HS-27A (cell line): ENCODE data around the gene FRAS1.
"Not testable (repeated sequence)": the region's sequence is repeated elsewhere in the genome, so short reads cannot be mapped to it uniquely, and the experiment has no call there.

Experiments
- DNase-seq: peaks from one replicate; pipeline ENCODE4 v3.0.0-alpha.2; 2012; ENCODE audit warnings: low read depth, missing footprints

Gene FRAS1

DNA sequence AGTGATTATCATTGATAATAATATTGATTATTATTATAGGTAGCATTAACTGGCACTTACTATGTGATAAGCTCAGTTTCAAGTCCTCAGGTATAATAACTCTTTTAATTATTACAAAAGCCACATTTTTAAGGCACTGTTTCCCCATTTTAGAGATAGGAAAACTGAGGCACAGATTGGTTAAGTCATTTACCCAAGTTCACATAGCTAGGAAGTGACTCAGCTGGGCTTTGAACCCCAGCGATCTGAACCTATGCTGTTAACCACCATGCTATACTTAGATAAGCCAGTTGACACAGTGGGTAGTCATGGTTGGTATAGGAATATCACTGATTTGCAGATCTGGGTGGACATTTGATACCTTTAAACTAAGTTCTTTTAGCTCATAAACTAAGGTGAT lies 110.4 kb downstream of the FRAS1 start:
- DNase-seq, result no peak

DNA sequence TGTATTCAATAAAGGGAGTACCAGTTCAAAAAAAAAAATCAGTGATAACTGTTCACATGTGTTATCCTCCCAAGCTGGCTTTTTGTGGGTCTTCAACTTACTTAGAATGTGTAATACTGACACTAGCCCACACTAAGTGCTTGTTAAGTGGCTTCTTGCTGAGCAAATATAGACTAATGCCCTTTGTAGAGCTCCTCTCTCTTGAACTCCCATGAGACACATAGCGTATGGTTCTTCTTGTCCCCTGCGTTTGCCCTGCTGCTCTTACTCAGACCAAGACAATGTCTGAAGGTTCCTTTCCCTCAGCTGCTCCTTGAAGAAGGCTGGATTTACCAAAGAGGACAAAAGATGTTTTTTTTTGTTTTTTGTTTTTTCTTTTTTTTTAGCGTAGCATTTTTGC lies 110.9 kb downstream of the FRAS1 start:
- no peak for DNase-seq

DNA sequence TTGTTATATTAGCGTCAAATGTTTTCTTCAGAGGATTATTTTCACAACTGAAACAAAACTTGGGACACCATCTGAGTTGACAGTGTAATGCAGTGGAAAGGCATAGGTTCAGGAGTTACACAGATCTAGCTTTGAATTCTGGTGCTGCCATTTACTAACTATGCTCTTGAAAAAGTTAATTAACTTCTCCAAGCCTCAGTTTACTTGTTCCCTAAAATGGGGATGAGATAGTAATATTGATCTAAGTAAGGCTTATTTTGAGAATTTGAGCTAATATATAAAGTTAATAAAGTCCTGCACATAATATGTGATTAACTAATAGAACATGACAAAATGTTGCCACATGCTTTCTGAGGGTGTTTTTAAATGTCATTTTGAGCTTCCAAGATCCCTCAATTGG lies 112.6 kb downstream of the FRAS1 start:
- no peak for DNase-seq

DNA sequence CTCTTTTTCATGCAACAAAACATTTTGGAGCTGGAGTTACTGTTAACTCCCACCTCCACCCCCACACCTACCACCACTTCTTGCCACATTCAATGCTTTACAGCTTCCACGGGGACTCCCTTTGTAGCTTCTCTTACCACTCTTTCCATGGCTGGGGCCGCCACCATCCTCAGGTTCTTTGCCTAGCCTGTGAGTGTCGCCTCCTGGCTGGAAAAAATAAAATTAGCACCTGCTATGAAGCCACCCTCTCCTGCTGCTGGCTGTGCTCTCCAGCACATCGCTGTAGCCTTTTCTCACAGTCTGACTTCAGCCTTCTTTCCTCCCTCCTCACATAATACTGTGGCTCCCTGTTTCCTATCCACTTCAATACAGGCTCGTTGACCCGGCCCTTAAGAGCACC lies 114.4 kb downstream of the FRAS1 start:
- no peak for DNase-seq

GRCh38 chr4:78174891-78175290 lies 117.8 kb downstream of the FRAS1 start:
- DNase-seq, result no peak

- no peak for DNase-seq
Measured at GRCh38 chr4:78179196-78179595, 122.1 kb downstream of the FRAS1 start.

DNA sequence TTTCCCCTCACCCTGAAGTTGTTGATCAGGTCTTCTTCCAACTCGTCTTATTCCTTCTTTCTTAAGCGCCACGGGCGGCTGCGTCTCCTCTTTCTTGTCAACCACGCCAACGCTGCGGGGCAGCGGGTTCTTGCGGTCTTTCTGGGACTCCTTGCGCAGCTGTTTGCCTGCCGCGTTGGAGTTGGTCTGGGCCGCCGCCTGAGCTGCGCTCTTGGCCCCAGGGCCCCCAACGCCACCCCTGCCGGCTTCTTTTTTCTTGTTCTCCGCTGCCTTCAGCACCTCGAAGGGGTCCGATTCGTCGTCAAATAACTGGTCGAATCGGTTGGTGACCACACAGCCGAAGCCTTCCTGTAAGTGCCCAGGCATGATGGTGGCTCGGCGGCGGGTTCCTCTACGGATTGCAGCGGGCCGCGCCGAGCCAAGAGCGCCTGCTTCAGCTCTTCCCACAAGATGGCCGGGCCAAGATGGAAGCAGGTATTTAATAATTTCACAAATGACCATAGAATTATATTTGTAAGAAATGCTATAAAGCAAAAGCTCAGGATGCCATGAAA lies 124.6 kb downstream of the FRAS1 start:
- DNase-seq, result not testable (repeated sequence)

- DNase-seq, result no peak
Measured at GRCh38 chr4:78184584-78184983, 127.5 kb downstream of the FRAS1 start.

DNA sequence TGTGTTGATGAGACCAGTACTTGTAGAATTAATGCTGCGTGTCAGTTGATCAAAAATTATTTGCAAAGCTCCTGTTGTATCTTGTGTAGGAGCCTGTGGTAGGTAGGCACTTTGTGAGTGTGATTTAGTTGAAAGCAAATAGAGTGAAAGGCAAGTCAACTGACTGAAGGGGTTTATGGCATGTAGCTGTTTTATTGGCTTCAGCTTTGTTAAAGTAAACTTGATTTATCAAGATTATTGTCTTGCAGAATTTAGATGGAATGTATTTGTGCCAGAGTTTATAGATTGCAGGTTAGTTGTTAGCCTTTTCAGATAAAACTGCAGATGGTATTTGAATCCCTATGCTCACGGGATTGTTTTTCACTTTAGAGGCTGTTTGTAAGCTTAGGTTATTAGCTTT lies 128.0 kb downstream of the FRAS1 start:
- no peak for DNase-seq

DNA sequence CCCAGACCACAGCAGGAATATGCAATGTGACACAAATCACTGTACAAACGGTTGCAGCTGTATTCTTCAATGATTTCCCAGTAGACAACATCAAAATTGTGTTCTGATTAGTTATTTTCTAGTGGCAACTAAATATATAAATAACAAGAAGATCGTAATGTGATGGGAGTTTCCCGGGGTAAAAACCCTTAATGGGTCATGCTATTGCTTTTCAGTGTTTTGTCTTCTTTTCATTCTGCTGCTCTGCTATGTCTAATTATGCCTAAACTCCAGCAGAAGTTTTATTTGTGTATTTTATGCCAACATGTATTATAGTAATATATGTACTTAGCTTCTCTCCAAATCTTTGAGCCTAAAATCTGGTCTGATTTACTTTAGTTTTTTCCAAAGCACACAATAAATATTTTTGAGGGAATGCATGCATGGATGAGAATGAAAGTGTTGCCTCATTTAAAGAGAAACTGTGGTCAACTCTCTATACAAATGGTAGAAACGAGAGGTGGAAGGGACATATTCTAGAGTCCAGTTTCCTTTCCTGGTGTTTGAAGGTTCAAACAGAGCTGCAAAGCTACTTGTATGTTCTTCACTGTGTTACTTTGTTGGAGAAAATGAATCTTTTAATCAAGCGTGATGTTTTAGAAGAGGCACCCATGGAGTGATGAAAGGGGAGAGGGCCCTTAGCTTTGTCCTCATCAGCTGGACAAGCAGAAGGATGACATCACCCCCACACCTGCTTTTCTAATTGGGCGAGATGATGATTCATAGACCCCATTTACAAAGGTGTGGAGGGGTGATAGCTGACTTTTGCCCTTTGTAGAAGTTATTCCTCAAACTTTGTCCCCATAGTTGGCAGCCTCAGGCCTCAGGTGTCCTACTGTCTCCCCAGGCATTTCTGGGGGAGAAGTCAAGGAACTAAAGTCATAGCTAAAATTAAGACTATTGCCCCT lies 129.7 kb downstream of the FRAS1 start:
- no peak for DNase-seq

DNA sequence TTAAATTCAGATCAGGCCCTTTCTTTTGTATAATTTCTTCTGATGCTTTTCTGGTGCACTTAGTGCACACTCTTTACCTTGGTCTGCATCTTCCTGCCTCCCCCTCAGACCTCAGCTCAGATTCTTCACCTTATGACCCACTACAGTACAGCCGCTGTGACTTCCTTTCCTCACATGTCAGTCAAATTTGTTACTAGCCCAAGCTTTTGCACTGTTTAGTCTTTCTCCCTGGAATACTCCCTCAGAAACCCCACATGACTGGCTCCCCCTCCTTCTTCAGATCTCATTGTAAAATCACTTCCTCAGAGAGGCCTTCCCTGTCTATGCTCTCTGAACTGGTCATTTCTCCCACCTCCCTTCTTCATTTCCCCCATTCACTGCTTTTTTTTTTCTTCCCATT lies 132.9 kb downstream of the FRAS1 start:
- DNase-seq, result no peak

GRCh38 chr4:78190595-78190994 lies 133.5 kb downstream of the FRAS1 start:
- DNase-seq, result no peak

- no peak for DNase-seq
Measured at GRCh38 chr4:78197947-78198346, 140.8 kb downstream of the FRAS1 start.

DNA sequence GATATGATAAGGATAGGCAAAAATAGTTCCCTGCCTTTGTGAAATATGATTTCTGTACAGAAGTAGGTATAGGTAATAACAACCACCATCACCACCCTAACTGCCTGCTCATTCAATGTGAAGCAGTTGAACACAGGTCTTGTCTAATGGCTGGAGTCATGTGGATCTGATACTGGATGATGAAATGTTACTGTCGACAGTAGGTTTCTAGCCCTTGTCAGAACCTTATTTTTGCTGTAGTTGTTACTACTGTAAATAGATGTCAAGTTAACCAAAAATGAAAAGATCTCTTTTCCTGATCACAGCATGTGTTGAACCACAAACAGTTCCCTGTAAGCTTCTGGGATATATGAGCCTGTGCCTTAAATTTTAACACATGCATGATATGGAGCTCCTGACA lies 142.9 kb downstream of the FRAS1 start:
- no peak for DNase-seq

- DNase-seq, result no peak
Measured at GRCh38 chr4:78200949-78201348, 143.8 kb downstream of the FRAS1 start.

- DNase-seq, result no peak
Measured at GRCh38 chr4:78204176-78204575, 147.1 kb downstream of the FRAS1 start.

GRCh38 chr4:78205591-78205990 lies 148.5 kb downstream of the FRAS1 start:
- DNase-seq, result no peak

- no peak for DNase-seq
Measured at GRCh38 chr4:78207541-78207940, 150.4 kb downstream of the FRAS1 start.

GRCh38 chr4:78207951-78208350 lies 150.8 kb downstream of the FRAS1 start:
- no peak for DNase-seq

- DNase-seq, result not testable (repeated sequence)
Measured at GRCh38 chr4:78208896-78209295, 151.8 kb downstream of the FRAS1 start.

- no peak for DNase-seq
Measured at GRCh38 chr4:78210694-78211410, 153.7 kb downstream of the FRAS1 start.

DNA sequence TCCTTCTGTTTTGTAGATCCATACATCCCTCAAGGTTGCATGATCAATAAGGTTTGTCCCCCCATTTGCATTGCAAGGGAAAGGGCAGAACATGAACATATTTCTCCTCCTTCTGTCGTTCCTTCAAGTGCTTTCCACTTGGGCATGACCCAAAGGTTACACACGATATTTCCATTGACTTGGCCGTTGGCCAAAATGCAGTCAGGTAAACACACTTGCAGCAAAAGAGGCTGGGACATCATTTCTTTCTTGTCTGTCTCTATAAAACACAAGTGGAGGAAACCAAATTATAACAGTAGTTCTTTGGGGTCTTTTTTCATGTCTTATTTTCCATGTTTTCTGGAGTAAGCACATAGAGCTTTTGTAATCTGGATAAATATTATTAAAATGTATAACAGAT lies 156.1 kb downstream of the FRAS1 start:
- no peak for DNase-seq

DNA sequence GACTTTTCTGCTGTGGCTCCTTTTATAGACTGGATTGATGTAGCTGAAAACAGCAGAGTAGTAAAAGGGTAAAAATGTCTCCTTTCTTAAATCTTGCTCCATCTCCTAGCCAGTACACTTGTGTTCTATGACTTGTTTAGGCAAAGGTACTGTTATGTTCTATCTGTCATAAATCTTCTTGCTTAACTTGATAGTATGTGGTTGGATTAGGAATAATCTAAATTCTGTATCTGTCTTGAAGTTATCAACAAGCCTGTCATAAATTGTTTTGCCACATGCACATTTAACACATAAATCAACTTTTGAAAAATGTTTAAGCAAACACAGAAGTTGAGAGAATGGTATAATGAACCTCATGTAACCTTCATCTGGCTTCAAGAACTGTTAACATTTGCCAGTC lies 157.0 kb downstream of the FRAS1 start:
- no peak for DNase-seq
